Body of pancreas (tissue), 4 donors: ENCODE measurements around the gene GTPBP1. TPM values are rescaled to one million over a fixed set of nuclear protein-coding genes. Genes with fewer than 3 reads are reported as not detected.

Source experiments
- ATAC-seq: fragments of 150-250 bp; one replicate; pipeline ENCODE4 v1.9.1; 2016
- DNase-seq, 4 donors: peaks; one replicate each; pipeline ENCODE4 v3.0.0-alpha.2; 2019
- H3K27ac ChIP-seq, 4 donors: fragments of 200-600 bp; sonication (generic); 1 replicate in 3 of 4; 2 replicates in 1 of 4; pipeline versions ENCODE4 v1.5.1 to v1.6.1; 2016 to 2019; ENCODE audit warnings: mild to moderate bottlenecking in 1 of 4, mixed read lengths in 1 of 4, moderate library complexity in 1 of 4
- H3K27me3 ChIP-seq, 2 donors: fragments of 200-600 bp; sonication (generic); one replicate each; pipeline ENCODE4 v1.6.0; 2016; ENCODE audit warnings: mild to moderate bottlenecking in 1 of 2
- H3K36me3 ChIP-seq, 2 donors: fragments of 200-600 bp; sonication (generic); replicated peaks in 1 of 2; 2 replicates each; pipeline ENCODE4 v1.5.1; 2016; ENCODE audit warnings: low read depth in 2 of 2; ENCODE audit not compliant: insufficient read depth in 1 of 2
- H3K4me1 ChIP-seq: fragments of 200-600 bp; sonication (generic); one replicate; pipeline ENCODE4 v1.6.0; 2016
- H3K4me3 ChIP-seq, 2 donors: fragments of 200-600 bp; sonication (generic); 1 replicate in 1 of 2; 2 replicates in 1 of 2; pipeline ENCODE4 v1.5.1; 2016 to 2019
- H3K9me3 ChIP-seq, 3 donors: fragments of 200-600 bp; sonication (generic); 1 replicate in 2 of 3; 2 replicates in 1 of 3; pipeline ENCODE4 v1.5.1; 2016
- CTCF ChIP-seq, 7 experiments: fragments of 450-650 bp in 4 of 7; fragments of 200-600 bp in 3 of 7; sonication (generic) in 3 of 7; IDR thresholded peaks; one replicate each; pipeline ENCODE4 v1.5.1; 2016 to 2019; ENCODE audit warnings: antibody characterized with exemption in 7 of 7
- POLR2A ChIP-seq, 3 donors: fragments of 450-650 bp; IDR thresholded peaks; one replicate each; pipeline ENCODE4 v1.6.1; 2016; ENCODE audit warnings: antibody characterized with exemption in 3 of 3, mild to moderate bottlenecking in 2 of 3
- WGBS, 2 donors: methylation state at CpG; one replicate each; pipeline ENCODE4 v1.1.5; 2017; 5-methylcytosine and 5-hydroxymethylcytosine counted together
- intact Hi-C: fragments of 100-400 bp; cut with DNase I; formaldehyde crosslinking; loops from one replicate; pipeline ENCODE4 v1.15.1; 2023
- total RNA-seq, 2 donors: library from RNA; depleted of rRNA; stranded (reverse); fragments of >200 nt; gene quantifications; one replicate each; pipeline ENCODE4 v1.1.0, GENCODE V29; 2016

GTPBP1 gene
- total RNA-seq, 2 donors from 2014 or later = 34.0 to 53.4 TPM

- peaks cover 7 to 14% of the 10 kb centered on the region in 2 donors for H3K36me3 ChIP-seq
- H3K4me3 ChIP-seq = no peak overlapping the region
- TF ChIP-seq POLR2A (IDR thresholded peaks at IDR 0.05) (no peak), CTCF (IDR thresholded peaks at IDR 0.05) (no peak)
- no peaks in the 10 kb centered on the region for H3K9me3 ChIP-seq
- no peak overlapping the region for H3K27ac ChIP-seq
- WGBS, 2 donors = 74 to 79% methylated on average over 3 to 5 of the region's 5 CpGs
- DNase-seq (no peak), ATAC-seq (no peak)
- intact Hi-C loops = no loop called here
- H3K4me1 ChIP-seq = no peaks in the 10 kb centered on the region
- no peaks in the 10 kb centered on the region for H3K27me3 ChIP-seq
Measured at GRCh38 chr22:38674888-38675287, 30.9 kb upstream of the GTPBP1 start.

GRCh38 chr22:38675833-38676232, 29.9 kb upstream of the GTPBP1 start:
- Histone ChIP-seq H3K36me3 (peaks cover 7 to 13% of the 10 kb centered on the region in 2 donors), H3K27me3 (no peaks in the 10 kb centered on the region), H3K4me3 (no peak overlapping the region), H3K9me3 (no peaks in the 10 kb centered on the region), H3K4me1 (no peaks in the 10 kb centered on the region), H3K27ac (no peak overlapping the region)
- DNase-seq = no peak
- no peak for ATAC-seq
- WGBS, 2 donors = 86 to 92% methylated on average over 2 to 3 of the region's 3 CpGs
- intact Hi-C loops = no loop called here
- no peak for TF ChIP-seq CTCF (IDR thresholded peaks at IDR 0.05)
- no peak for TF ChIP-seq POLR2A (IDR thresholded peaks at IDR 0.05)

GRCh38 chr22:38681582-38682335, 24.0 kb upstream of the GTPBP1 start, which contains the start of gene TOMM22:
TSS of gene TOMM22 (plus strand) at chr22:38681957. CDS start at chr22:38681979, 22 bp downstream.
- TF ChIP-seq POLR2A (IDR thresholded peaks at IDR 0.05) (peak; percentile 49 to 82 (median 81)), CTCF (IDR thresholded peaks at IDR 0.05) (peak; percentile 26 to 92 (median 53))
- H3K27me3 ChIP-seq = no peaks in the 10 kb centered on the region
- intact Hi-C loops = no loop called here
- DNase-seq (peak; percentile 87 to 92 (median 88)), ATAC-seq (peak; percentile 100)
- no peaks in the 10 kb centered on the region for H3K9me3 ChIP-seq
- H3K4me1 ChIP-seq = peaks cover 12% of the 10 kb centered on the region
- 0% methylated on average over 10 to 58 of the region's 60 CpGs for WGBS, 2 donors
- peaks cover 0 to 16% of the 10 kb centered on the region in 2 donors for H3K36me3 ChIP-seq
- peak within 1 kb of the TSS; percentile 95 to 98 for H3K4me3 ChIP-seq
- peak within 1 kb of the TSS in 3 of 4 donors; percentile 68 to 77 (median 73) for H3K27ac ChIP-seq

- 91 to 95% methylated on average over 9 of the region's 9 CpGs for WGBS, 2 donors
- H3K27me3 ChIP-seq = no peaks in the 10 kb centered on the region
- H3K36me3 ChIP-seq = peaks cover 0 to 24% of the 10 kb centered on the region in 2 donors
- ATAC-seq (no peak), DNase-seq (no peak)
- peaks cover 12% of the 10 kb centered on the region for H3K4me1 ChIP-seq
- H3K27ac ChIP-seq = no peak overlapping the region
- intact Hi-C loops = no loop called here
- H3K9me3 ChIP-seq = no peaks in the 10 kb centered on the region
- TF ChIP-seq CTCF (IDR thresholded peaks at IDR 0.05) (no peak), POLR2A (IDR thresholded peaks at IDR 0.05) (no peak)
- no peak overlapping the region for H3K4me3 ChIP-seq
Measured at GRCh38 chr22:38684895-38685294, 20.8 kb upstream of the GTPBP1 start.
